Central memory CD4-positive, alpha-beta T cell (primary cell): Measurements from ENCODE around the gene MAP3K15.
"Not testable (repeated sequence)": the region's sequence is repeated elsewhere in the genome, so short reads cannot be mapped to it uniquely, and the experiment has no call there.

ENCODE experiments used
- DNase-seq: peaks from one replicate; pipeline ENCODE4 v3.0.0; 2022

Gene MAP3K15

GRCh38 chrX:19539665-19540064 lies 24.4 kb upstream of the MAP3K15 start:
- DNase-seq, result no peak

- DNase-seq, result no peak
Measured at GRCh38 chrX:19535476-19535875, 20.2 kb upstream of the MAP3K15 start.

GRCh38 chrX:19532709-19533108 lies 17.4 kb upstream of the MAP3K15 start:
- no peak for DNase-seq

GRCh38 chrX:19517965-19518364 lies 2.7 kb upstream of the MAP3K15 start:
- no peak for DNase-seq

GRCh38 chrX:19515615-19516105 lies 352 bp upstream of the MAP3K15 start:
- DNase-seq, result no peak

- DNase-seq, result no peak
Measured at GRCh38 chrX:19513383-19513782, 1.9 kb downstream of the MAP3K15 start.

- DNase-seq, result no peak
Measured at GRCh38 chrX:19512961-19513360, 2.3 kb downstream of the MAP3K15 start.

GRCh38 chrX:19512359-19512758 lies 2.9 kb downstream of the MAP3K15 start:
- DNase-seq, result no peak

GRCh38 chrX:19511796-19512195 lies 3.5 kb downstream of the MAP3K15 start:
- DNase-seq, result not testable (repeated sequence)

- DNase-seq, result no peak
Measured at GRCh38 chrX:19496711-19497110, 18.6 kb downstream of the MAP3K15 start.

- DNase-seq, result no peak
Measured at GRCh38 chrX:19487520-19488200, 27.6 kb downstream of the MAP3K15 start.

GRCh38 chrX:19479458-19479857 lies 35.9 kb downstream of the MAP3K15 start:
- no peak for DNase-seq

- not testable (repeated sequence) for DNase-seq
Measured at GRCh38 chrX:19468383-19468782, 46.9 kb downstream of the MAP3K15 start.

- DNase-seq, result no peak
Measured at GRCh38 chrX:19462879-19463278, 52.4 kb downstream of the MAP3K15 start.

GRCh38 chrX:19462231-19462630 lies 53.1 kb downstream of the MAP3K15 start:
- DNase-seq, result no peak

GRCh38 chrX:19457662-19458061 lies 57.6 kb downstream of the MAP3K15 start:
- no peak for DNase-seq

GRCh38 chrX:19448077-19448476 lies 67.2 kb downstream of the MAP3K15 start:
- DNase-seq, result no peak

- no peak for DNase-seq
Measured at GRCh38 chrX:19446397-19446796, 68.9 kb downstream of the MAP3K15 start.

- DNase-seq, result not testable (repeated sequence)
Measured at GRCh38 chrX:19445772-19446171, 69.5 kb downstream of the MAP3K15 start.

- no peak for DNase-seq
Measured at GRCh38 chrX:19443869-19444526, 71.3 kb downstream of the MAP3K15 start.

- no peak for DNase-seq
Measured at GRCh38 chrX:19440713-19441112, 74.6 kb downstream of the MAP3K15 start.

- DNase-seq, result not testable (repeated sequence)
Measured at GRCh38 chrX:19422661-19423060, 92.6 kb downstream of the MAP3K15 start.

GRCh38 chrX:19410259-19410658 lies 105.0 kb downstream of the MAP3K15 start:
- no peak for DNase-seq

- no peak for DNase-seq
Measured at GRCh38 chrX:19403696-19404095, 111.6 kb downstream of the MAP3K15 start.
